ENCODE measurements around the gene HSPA12A.

The HSPA12A gene

DNA sequence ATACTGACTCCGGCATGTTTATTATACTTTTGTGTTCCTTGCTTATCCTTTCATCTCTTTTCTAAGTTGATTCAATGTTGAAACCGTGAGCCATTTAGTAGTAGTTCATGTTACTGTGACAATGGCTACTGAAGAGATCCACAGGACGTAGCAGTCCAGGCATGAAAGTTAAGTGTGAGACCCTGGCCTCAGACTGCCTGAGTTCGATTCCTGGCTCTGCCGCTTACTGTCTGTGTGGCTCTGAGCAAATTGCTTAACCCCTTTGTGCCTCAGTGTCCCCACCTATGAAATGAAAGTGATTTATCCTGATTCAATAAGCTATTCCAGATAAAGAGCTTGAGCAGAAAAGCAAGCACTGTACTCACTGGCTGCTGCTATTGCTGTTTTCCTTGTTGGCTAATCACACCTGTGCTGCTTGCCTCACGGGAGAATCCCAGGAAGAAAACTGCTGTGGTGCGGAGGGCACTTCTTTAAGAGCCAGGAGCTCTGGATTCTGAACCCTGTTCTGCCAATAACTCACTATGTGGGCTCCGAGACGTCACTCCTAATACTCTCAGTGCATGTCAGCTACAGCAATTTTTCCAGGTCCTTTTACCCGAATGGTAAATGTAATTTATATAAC is 83.2 kb downstream of the HSPA12A start:
- no peak for DNase-seq

- DNase-seq, result no peak
Measured at GRCh38 chr10:116657863-116658551, 84.4 kb downstream of the HSPA12A start.

- DNase-seq, result no peak
Measured at GRCh38 chr10:116656044-116656443, 86.3 kb downstream of the HSPA12A start.

DNA sequence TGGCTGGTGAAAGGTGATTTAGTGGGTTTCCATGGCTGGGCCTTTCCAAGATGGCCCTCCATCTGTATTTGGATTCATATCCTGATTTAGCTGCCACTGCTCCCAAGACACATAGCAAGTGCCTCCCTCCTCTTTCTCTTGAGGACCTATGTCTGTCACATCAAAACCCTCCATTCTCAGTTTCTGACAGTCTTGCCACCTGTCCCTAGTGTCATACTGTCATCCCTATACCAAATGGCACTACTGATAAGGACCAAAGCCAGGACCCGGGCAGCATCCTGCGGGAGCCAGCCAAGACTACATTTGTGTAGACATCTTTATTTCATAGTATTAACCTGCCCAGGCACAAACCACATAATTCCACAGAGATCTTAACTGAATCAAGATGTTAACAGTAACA is 86.8 kb downstream of the HSPA12A start:
- DNase-seq, result no peak

- DNase-seq, result no peak
Measured at GRCh38 chr10:116654816-116655215, 87.5 kb downstream of the HSPA12A start.

GRCh38 chr10:116653885-116654284 is 88.5 kb downstream of the HSPA12A start:
- DNase-seq, result no peak

GRCh38 chr10:116648903-116649302 is 93.5 kb downstream of the HSPA12A start:
- no peak for DNase-seq

DNA sequence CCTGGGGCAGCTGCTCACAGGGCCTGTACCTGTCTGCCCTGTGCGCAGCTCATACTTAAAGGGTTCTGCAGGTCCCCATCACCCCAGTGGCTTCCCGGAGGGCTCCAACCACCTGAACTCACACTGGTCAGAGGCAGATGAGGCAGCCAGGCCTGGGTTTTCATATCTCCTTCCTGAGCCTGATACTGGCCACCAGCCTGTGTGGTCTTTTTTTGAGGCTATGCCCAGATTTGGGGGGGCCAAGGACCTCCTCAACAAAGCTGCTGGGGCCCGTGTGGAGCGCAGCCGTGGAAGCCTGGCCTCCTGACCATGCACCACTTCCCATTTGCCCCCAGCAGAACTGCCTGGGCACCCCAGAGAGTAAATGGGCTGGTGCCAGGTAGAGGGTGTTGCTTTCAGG is 95.9 kb downstream of the HSPA12A start:
- DNase-seq, result no peak

DNA sequence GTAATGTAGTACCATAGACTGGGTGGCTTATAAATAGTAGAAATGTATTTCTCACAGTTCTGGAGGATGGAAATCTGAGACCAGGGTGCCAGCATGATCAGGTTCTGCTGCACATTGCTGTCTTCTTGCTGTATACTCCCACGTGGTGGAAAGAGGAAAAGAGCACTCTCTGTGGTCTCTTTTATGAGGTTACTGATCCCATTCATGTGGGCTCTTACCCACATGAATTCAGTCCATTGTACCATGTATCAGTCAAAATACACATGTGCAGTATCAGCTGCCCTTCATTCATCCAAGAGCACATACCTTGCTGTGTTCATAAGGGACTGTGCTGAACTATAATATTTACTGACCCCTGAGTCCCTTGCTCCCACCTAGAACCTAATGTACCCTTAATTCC is 104.5 kb downstream of the HSPA12A start:
- no peak for DNase-seq

DNA sequence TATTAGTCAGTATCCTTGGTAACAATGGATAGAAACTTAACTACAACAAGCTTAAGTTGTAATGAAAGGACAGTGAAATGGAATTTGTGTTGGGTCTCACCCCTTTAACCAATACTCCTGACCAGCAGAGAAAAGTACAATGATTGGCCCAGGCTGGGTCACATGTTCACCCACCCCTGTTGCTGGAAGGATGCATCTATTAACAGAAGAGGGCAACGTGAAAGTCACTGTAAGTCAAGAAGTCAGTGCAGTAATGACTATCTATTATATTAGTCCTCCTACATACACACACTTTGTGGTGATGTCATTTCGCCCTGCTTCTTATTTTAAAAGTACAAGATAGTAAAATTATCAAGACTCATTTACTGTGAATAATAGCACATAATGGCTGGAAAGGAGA is 105.4 kb downstream of the HSPA12A start:
- DNase-seq, result no peak

DNA sequence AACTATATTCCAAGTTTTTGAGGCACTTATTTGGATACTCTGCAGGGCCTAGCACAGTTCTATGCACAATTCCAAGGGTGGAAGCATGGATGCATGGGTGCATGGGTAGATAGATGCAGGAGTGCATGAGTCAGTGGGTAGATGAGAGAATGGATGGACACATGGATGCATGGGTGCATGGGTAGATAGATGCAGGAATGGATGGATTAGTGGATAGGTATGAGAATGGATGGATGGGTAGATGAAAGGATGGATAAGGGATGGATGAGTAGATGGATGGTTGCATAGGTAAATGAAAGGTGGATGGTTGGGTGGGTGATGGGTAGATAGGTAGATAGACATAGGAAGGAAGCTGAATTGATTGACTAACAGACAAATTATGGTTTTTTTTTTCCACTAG is 106.0 kb downstream of the HSPA12A start:
- no peak for DNase-seq

- no peak for DNase-seq
Measured at GRCh38 chr10:116634126-116634975, 108.0 kb downstream of the HSPA12A start.

DNA sequence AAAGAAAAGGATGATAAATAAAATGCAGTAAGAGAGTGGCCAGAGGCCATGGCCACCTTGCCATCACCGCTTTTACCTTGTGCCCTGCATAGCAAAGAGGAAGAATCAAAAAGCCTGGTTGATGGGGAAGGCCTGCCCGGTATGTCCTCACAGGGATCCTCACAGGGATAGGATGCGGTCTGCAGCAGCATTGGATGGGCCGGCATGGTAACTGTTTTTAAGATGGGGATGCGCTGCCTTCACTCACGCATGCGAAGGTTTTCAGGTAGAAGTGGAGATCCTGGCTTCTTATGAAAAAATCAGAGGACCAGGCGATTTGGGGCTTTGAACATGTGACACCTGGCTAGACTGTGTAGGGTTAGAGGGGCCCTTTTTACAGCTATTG is 109.2 kb downstream of the HSPA12A start:
- no peak for DNase-seq

- DNase-seq, result no peak
Measured at GRCh38 chr10:116632596-116633215, 109.7 kb downstream of the HSPA12A start.

GRCh38 chr10:116631871-116632295 is 110.5 kb downstream of the HSPA12A start:
- no peak for DNase-seq

DNA sequence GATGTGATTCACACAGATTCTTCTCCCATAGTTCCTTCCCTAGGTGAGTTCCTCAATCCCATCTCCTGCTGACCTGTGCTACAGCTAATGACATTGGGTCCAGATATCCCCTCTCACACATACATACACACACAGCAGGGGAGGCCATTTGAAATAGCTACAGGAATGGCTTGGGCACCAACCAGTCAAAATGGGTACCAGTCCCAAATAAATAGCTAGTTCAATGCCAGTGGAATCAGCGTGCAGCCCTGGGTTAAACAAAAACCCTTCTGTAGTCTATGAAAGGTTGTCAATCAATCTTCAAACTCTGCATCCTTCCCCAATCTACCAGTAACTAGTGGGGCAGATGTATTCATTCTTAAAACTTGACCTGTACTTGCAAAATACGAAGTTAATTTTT is 112.3 kb downstream of the HSPA12A start:
- no peak for DNase-seq

DNA sequence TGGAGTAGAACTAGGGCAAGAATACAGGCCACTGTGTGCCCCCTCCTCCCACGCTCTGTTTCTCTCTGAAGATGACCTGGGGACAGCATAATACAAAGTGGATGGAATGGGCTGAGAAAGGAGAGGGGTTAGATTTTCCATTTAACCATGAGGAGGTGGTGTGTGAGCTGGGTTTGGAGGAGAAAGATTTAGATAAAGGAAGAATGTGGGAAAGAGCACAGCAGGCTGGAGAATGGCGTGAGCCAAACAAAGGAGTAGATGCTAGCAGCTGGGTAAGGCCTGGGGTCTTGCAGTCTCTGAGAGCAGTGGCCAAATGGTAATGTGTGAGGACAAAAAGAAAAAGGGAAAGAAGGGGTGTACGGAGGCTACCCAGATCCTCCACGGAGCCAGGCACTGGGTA is 113.0 kb downstream of the HSPA12A start:
- DNase-seq, result no peak

DNA sequence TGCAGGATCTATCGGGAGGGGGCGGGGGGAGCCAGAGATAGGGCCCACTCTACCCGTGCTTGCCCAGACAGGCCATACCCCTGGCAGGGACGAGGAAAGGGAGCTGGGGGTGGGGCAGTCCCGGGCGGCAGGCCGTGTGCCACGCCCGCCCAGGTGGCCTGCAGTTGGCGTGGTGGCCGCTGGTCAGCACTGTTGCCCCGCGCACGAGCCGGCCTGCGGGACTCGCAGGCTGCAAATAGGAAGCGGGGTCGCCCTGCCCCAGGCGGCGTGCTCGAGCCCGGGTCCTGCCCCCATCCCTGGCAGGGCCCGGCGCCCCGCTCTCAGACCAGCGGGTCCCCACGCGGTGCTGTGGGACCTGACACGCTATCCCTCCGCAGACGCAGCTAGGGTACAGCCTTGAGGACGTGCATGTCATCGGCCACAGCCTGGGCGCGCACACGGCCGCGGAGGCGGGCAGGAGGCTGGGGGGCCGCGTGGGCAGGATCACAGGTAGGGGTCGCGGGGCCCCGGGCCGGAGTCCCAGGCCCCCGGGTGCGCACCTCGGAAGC is 114.9 kb downstream of the HSPA12A start:
- no peak for DNase-seq

- DNase-seq, result no peak
Measured at GRCh38 chr10:116626815-116627214, 115.6 kb downstream of the HSPA12A start.

GRCh38 chr10:116625845-116626244 is 116.5 kb downstream of the HSPA12A start:
- DNase-seq, result no peak

DNA sequence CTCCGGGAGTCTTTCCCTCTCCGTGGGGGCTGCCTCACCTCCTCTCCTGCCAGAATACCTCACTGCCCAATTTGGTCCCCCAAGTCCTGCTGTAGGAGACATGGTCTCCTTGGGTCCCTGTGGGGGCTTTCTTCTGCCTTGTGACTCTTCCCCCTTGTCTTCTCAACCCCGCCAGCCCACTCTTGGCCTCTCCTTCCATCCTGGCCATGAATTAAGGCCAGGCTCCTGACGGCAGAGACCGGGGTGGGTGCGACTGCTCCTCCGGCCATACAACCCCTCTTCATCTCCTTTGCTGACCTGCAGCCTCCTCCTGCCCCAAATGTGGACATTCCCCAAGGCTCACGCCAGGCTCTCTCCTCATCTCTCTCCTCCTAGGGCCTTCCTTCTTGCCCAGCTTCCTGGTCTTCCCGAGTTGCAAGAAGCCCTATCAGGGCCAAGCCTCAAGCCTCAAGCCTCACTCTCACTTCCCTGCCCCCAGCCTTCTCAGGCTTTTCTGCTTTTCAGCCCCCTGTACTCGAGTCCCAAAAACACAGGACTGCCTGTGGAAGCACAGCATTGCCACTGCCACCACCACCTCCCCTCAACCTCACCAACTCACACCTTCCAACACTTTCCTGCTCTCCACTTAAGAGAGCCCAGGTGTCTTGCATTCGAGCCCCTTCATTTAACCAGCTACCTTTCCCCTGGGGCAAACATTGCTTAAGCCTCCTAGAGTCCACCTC is 120.3 kb downstream of the HSPA12A start:
- no peak for DNase-seq

DNA sequence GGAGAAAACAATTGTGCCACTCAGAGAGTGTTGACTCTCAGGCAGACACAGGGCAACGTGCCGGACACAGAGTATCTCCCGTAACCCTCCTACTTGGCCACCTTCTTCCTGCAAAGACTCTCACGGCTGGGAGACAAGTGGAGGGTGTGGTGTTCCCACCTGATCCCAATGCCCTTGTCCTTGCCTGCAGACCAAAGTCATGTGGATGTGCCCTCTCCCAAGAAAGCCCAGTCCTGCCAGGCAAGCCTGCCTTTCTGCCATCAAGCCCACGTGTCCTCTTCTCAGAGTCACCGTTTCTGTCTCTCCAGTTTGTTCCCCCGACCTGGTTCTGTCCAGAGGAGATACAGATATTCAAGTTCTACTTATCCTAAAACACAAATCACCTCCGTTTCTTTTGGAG is 120.9 kb downstream of the HSPA12A start:
- DNase-seq, result no peak

Measured in stimulated activated CD8-positive, alpha-beta memory T cell treated with anti-CD3 and anti-CD28 coated beads, Interleukin-4, amount 100 ng/mL, for 48 hours (primary cell).